CD4-positive, alpha-beta T cell treated with Interleukin-2 at 100 ng/mL for 4 hours (primary cell): ENCODE measurements around the gene S100A9.
"Not testable (repeated sequence)": the region's sequence is repeated elsewhere in the genome, so short reads cannot be mapped to it uniquely, and the experiment has no call there.

Source experiments
- DNase-seq: peaks from one replicate; pipeline ENCODE4 v3.0.0-alpha.2; 2020; ENCODE audit warnings: low spot score

Gene S100A9

DNA sequence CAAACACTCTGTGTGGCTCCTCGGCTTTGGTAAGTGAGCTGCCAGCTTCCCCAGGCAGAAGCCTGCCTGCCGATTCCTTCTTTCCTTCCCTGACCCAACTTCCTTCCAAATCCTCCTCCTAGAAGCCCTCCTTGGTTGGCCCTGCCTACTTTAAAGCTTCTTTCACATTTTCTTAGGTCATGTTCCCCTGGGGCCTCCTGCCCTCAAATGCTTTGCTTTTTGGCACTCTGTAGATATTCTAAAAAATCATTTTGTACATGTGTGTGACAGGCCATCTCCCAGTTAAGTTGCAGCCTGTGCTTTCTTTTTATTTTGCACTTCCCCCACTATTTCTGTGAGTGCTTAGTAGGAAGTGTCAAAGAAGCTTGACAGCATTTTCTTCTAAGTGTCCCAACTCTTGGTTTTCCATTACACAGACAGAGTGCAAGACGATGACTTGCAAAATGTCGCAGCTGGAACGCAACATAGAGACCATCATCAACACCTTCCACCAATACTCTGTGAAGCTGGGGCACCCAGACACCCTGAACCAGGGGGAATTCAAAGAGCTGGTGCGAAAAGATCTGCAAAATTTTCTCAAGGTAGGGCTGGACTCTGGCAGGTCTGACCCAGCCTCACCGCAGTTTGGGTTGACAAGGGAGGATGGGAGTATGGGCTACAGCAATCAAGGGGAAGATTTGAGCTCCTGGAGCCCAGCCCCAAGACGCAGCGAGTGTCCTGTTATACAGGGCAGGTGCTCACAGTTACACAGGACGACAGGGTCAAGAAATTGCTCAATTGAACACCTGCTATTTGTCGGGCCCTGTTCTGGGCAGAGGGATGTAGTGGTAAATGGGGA is at the start of gene S100A9:
S100A9 (plus strand) TSS at position 2 of the 838 bp plus-strand sequence; CDS start at position 432, 430 bp downstream.
- no peak for DNase-seq

DNA sequence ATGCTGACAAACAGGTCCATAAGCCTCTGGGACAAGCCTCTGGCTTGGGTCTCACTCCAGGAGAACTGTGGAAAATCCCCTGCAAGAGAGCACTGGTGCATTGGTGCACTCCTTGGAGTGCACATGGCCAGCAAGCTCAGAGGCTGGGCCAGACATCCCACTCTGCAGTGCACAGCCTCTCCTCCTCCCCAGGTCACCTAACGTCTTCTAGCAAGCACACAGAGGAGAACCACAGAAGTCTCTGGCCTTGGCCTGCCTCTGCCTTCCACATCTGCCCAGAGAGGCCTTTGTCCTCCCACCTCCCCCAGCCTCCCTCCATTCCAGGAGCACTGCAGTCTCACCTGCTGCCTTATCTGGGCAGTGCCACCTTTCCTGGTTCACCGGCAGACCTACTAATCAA is 49.1 kb upstream of the S100A9 start:
- no peak for DNase-seq

DNA sequence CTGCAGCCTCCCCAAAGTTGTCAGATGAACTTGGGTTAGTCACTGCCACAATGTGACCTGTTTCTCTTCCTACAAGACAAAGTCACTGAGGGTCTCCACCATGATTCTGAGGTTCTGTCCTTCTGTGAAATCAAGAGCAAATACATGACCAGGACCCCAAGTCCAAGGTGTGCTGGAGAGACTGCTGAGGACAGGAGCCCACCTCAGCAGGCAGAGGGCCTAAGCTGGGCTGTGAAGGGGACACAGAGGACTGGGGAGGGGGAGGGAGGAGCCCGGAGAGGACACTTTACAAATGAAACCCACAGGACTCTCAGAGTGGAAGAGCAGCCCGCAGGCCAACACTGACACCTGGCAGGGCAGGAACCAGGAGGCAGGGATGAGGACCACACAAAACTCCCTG is 48.2 kb upstream of the S100A9 start:
- DNase-seq: no peak

DNA sequence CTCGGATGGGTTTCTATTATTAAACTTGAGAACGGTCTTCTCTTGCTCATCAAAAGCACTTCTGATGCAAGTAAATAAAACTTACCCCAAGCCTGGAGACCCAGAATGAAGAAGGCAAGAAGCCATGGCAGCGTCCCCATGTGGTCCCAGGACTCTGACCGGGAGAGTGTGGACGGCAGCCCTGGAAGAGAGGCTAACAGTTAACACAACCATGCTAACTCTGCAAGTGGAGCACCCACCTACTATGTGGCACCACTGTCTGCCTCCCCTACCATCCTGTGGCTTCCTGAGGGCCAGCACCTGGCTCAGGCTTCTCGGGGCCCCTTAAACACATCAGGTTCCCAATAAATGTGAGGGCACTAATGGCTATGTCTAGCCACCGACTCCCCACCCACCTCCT is 47.1 kb upstream of the S100A9 start:
- DNase-seq: no peak

DNA sequence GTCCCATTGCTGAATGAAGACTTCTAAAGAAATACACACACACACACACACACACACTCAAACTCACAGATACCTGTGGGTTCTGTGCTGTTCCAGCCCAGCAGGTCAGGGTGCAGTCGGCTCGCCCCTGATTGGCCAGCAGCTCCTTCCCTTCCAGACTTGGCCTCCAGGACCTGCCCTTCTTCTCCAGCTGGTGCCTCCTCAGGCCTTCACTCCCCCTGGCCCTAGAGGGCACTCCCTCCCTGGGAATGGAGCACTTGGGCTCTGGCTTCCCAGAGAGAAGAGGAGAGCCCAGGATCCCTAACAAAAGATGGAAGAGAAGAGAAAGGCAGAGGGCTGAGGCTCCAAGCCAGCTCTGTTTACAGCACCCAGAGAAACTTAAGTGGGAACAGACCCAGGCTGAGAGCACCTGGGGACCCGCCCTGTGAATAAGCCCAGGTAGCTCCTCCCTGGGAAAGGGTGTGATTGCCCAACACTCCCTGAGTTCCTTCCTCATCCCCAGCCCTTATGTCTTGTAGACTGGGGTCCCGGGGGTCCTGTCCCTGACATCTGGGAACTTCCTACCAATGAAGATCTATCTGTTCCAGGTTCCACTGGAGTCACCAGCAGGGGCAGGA is 45.0 kb upstream of the S100A9 start, which contains the start of gene PGLYRP3:
PGLYRP3 (minus strand) TSS at position 383 of the 617 bp plus-strand sequence. CDS start 2,287 bp downstream, outside the sequence.
- no peak for DNase-seq

DNA sequence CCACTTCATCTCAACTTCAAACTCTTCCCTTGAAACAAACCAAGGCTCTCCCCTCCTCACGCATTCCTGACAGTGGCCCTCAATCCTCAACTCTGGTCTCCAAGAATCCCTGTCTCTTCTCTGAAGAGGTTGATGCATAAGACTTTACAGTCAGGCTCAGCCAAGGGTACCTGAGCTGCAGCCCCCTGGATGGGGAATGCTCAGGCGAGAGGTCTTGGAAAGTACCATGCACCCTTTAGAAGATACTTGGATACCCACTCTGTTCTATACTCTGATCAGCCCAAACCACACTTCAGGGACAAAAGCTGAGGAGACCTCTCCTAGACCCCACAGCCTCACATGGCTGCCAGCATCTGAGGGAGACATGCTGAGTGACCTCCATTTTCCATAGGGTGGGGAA is 44.4 kb upstream of the S100A9 start:
- no peak for DNase-seq

DNA sequence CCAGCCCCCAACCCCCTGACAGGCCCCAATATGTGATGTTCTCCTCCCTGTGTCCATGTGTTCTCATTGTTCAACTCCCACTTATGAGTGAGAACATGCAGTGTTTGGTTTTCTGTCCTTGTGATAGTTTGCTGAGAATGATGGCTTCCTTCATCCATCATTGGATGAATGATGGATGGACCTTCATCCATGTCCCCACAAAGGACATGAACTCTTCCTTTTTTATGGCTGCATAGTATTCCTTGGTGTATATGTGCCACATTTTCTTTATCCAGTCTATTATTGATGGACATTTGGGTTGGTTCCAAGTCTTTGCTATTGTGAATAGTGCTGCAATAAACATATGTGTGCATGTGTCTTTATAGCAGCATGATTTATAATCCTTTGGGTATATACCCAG is 43.3 kb upstream of the S100A9 start:
- DNase-seq: not testable (repeated sequence)

DNA sequence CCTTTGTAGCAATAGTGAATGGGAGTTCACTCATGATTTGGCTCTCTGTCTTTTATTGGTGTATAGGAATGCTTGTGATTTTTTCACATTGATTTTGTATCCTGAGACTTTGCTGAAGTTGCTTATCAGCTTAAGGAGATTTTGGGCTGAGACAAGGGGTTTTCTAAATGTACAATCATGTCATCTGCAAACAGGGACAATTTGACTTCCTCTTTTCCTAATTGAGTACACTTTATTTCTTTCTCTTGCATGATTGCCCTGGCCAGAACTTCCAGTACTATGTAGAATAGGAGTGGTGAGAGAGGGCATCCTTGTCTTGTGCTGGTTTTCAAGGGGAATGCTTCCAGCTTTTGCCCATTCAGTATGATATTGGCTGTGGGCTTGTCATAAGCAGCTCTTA is 41.6 kb upstream of the S100A9 start:
- DNase-seq: not testable (repeated sequence)

DNA sequence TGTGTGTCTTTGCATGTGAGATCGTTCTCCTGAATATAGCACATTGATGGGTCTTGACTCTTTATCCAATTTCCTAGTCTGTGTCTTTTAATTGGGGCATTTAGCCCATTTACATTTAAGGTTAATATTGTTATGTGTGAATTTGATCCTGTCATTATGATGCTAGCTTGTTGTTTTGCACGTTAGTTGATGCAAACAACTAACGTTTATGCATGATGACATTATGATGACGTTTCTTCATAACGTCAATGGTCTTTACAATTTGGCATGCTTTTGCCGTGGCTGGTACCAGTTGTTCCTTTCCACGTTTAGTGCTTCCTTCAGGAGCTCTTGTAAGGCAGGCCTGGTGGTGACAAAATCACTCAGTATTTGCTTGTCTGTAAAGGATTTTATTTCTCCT is 39.5 kb upstream of the S100A9 start:
- DNase-seq: not testable (repeated sequence)

DNA sequence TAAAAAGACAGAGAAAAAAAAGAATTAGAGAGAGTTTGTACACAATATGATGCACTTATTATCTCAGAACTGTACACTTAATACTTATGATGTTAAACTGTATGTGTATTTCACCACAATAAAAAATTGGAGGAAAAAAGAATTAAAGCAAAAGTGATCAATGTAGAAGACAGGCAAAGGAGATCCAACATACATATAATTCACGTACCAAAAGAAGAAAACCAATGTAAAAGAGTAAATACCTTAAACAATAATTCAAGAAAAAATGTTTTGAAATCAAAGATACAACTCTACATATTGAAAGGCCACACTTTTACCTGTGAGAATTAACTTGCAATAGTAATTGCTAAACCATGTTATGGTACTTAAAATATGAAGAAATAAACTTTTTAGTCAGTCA is 35.1 kb upstream of the S100A9 start:
- DNase-seq: no peak

DNA sequence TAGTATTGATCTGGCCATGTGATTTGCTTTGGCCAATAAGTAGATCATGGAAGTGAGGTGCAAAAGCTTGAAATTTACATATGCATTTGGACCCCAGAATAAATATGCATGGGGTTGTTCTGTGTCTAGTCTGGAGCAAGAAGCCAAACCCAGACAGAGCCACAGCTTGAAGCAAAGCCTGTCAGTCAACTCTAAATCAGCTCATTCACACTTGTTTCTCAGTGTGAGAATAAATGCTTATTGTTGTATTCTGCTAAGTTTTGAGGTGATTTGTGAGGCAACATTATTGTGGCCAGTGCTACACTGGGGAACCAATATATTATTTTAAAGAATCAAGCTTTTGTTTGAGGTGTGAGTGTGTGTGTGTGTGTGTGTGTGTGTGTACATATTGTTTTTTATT is 32.7 kb upstream of the S100A9 start:
- DNase-seq: no peak

DNA sequence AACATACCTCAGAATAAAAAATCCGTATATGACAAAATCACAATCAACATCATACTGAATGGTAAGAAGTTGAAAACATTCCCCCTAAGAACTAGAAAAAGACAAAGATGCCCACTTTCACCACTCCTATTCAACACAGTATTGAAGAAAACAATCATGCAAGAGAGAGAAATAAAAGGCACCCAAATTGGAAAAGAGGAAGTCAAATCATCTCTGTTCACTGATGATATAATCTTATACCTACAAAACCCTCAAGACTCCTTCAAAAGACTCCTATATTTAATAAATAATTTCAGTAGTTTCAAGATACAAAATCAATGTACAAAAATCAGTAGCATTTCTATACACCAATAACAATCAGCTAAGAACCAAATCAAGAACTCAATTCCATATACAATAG is 23.8 kb upstream of the S100A9 start:
- DNase-seq: no peak

DNA sequence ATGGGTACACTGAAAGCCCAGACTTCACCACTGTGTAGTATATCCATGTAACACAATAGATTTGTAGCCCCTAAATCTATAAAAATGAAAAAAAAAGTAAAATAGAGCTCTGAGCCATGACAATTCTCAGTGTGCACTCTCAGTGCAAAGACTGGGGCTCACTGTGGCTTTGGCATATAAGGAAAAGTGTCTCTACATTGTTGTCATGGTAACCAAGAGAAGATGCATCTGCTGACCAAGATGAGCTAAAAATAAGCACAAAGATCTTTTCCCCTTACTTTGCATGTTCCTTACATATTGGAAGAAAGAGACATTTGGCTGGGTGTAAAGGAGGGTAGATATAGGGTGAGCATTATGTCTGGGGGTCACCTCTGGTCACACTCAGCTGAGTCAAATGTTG is 21.0 kb upstream of the S100A9 start:
- no peak for DNase-seq

DNA sequence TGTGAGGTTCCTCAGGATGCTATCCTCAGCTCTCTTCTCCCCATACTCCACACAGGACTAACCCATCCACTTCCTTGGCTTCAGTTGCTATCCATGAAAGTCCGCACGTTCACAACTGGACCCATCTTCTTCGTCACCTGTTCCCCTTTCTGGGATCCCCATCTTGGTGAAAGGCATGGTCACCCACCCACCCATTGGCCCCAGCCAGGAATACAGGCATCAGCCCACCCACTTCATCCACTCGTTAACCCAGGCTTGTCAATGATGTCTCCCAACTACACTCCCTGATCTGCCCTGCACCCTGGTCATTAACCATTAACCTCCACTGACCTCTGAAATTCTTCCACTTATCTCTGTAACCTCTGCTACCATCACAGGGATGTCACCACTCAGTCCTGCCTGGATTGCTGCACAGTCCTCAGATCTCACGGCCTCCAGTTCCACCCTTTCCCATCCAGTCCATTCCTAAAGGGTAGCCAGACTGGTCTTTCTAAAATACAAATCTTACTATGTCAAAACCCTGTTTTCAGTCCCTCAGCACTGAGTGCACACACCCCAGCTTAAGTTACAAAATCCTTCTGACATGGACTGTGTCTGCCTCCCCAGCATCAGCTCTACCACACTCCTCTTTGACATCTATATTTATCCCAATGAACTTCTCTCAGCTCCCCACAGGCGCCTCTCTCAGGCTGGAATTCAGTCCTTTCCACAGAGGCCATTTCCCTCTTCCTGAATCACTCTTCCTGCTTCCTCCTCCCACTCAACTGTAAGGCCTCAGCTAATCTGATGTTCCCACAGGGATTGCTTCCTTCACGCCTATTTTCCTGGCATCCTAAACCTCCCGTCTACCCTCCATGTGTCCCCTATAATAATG is 19.4 kb upstream of the S100A9 start:
- DNase-seq: no peak

DNA sequence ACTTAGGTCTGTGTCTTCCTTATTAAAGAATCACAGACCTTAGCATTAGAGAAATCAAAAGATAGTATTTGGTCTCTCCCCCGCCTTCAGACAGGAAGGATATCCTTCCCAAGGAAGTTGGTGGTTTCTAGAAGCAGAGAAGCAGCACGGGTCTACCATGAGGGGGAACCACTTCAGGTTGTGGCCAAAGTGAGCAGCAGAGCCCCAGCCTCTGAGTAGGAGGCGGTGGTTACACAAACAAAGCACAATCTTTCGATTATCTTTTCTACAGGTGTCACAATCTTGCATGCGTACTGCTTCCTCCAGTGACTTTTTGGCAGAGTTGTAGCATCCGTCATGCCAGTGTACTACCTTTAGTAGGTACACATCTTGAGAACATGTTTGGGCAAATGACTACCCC is 17.9 kb upstream of the S100A9 start:
- no peak for DNase-seq

DNA sequence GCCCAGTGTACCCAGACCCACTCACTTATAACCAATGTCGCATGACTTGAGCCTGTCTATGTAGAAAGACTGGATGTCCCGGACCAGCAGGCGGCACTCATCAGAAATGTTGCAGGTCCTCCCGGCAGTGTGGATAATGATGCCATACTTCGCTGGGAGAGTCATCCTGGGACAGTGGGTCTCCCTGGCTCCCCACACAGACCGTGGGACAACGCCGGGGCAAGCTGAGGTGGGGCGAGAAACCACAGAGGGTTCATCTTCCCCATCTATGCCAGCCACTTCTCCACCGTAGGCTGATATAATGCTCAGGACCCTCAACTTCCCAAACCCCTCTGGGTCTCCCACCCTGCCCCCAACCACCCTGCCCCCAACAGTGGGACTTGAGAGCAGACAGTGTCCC is 17.3 kb upstream of the S100A9 start:
- DNase-seq: no peak

DNA sequence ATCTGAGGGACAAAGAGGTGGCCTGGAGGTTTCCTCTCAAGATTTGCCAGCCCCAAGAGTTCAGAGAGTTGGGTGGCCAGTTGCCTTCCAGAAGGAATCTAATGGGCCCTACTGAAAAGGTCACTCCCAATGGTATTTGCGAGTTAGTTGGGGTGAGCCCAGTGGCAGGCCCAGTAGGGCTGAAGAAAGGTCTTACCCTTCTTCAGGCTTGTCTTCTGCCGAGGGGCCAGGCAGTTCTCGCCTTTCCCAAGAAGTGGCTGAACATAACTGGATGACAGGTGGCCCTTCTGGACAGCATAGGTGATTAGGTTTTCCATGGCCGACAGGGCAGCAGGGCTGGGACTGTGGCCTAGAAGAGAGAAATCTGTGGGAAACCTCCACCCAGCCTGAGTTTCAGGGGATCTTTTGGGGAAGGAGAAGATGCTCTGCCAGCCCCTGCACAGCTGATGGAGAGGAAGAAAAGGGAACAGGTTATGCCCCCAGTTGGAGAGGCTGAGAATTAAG is 16.2 kb upstream of the S100A9 start:
- no peak for DNase-seq

DNA sequence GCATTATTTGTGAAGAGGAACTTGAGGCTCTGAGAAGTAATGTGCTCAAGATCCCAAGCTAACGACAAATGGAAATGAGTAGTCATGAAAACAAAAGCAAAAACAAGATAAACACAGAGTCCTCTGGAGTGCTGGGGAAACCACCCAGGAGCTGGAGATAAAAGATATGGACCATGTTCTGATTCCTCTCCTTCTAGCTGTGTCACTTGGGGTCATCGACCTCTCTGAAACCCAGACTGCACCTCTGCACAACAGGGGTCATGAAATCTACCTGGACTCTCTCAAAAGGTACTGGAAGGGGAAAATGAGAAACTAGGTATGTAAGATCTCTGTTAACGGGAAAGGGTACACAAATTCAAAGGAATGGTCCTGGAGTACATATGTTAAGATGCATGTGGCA is 15.5 kb upstream of the S100A9 start:
- no peak for DNase-seq

DNA sequence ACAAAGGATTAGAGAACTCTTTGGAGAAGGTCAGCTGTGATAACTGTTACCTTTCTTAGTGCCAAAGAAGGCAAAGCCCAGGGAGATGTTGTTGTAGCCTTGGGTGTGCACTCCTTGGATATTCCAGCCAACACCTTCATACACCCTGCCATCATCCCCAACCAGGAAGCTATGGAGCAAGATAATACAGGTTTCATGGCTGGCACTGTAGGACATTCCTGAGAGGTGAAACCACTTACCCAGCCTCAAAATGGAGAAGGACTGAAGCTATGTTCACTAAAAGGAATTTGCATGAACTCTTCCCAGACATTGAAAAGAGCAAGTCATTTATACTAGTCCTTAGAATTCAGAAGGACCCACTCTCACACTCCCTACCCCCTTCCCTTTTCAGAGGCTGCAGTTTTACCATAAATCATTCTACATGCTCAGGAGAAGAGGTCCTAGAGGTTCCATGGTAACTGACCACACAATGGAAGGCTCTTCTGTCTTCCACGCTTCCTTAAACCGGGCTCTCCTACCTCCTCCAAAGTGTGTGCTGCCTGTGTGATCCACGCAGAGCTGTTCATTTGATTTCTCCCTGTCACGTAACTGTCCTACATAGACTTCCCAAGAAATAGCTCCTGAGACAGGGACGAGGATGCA is 14.5 kb upstream of the S100A9 start:
- DNase-seq: no peak

DNA sequence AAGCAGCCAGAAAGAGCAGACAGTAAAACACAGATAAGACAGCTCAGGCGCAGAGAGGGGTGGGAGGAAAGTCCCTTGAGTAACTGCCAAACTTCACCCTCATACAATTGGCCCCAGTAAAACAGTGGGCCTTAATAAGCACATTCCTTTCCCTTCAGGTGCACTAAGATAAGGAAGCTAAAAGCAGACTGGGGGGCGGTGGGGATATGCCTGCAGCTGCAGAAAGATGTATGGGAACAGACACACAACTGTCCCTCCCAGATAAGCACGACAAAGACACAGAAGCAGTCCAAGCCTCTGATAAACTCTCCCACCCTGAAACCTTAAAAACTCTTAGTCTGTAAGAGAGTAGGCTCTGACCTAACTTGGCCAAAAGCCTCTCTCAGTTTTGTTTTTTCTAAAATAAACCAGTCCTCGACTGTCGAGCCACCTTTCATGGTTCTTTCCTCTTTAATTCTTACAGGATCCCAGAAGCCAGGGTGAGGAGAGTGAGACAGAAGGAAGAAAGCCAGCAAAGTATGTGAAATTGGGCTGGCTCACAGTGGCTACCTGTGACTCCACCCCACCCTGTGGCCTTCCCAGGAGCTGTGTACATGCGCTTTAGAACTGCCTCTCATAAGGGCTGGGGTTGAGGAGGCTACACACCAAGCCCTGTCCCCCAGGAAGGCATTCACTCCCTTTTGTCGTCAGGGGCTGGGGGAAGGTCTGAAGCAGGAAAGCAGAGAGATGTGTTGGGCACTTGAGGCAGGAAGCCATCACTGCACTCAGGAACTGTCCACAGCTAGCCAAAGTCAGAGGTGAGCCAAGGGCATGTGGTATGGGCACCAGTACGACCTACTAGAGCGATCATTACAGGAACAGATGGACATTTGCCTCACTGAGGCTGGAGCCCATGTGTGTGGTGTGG is 13.6 kb upstream of the S100A9 start:
- DNase-seq: no peak

DNA sequence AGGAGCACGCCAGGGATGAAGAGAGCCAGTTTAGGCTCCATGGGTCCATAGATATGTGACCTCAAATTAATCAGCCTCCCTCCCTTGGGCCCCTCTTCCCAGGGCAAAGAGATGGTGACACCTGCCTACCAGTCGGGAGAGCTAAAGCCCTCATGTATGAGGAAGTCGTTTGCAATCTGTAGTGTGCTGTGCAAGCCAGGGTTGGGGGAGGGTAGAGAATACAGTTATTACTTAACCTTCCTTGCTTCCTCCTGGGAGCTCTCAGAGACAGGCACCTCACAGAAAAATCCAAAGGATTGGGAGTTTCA is 13.0 kb upstream of the S100A9 start:
- no peak for DNase-seq
